Uterus (tissue), 4 donors: ENCODE data around the gene MGAT4B. TPM values are rescaled to one million over a fixed set of nuclear protein-coding genes. Genes with fewer than 3 reads are reported as not detected.

ENCODE experiments used
- DNase-seq, 2 donors: peaks; one replicate each; pipeline ENCODE4 v3.0.0-alpha.2; 2019 to 2020
- H3K27ac ChIP-seq, 2 donors: fragments of 200-600 bp; sonication (generic); 1 replicate in 1 of 2; 2 replicates in 1 of 2; pipeline ENCODE4 v1.5.1; 2016 to 2018
- H3K27me3 ChIP-seq, 2 donors: fragments of 200-600 bp; sonication (generic); one replicate each; pipeline ENCODE4 v1.5.1; 2018 to 2019; ENCODE audit warnings: control low read depth in 1 of 2
- H3K36me3 ChIP-seq, 2 donors: fragments of 200-600 bp; sonication (generic); one replicate each; pipeline ENCODE4 v1.5.1; 2019; ENCODE audit warnings: control low read depth in 1 of 2
- H3K4me1 ChIP-seq, 2 donors: fragments of 200-600 bp; sonication (generic); one replicate each; pipeline ENCODE4 v1.5.1; 2018 to 2019; ENCODE audit warnings: control low read depth in 1 of 2
- H3K4me3 ChIP-seq, 2 donors: fragments of 200-600 bp; sonication (generic); 1 replicate in 1 of 2; 2 replicates in 1 of 2; pipeline ENCODE4 v1.5.1; 2018 to 2019; ENCODE audit warnings: mild to moderate bottlenecking in 1 of 2
- H3K9me3 ChIP-seq, 2 donors: fragments of 200-600 bp; sonication (generic); one replicate each; pipeline ENCODE4 v1.5.1; 2019; ENCODE audit warnings: control low read depth in 1 of 2
- POLR2A ChIP-seq, 2 donors: fragments of 450-650 bp; IDR thresholded peaks; one replicate each; pipeline ENCODE4 v1.6.1; 2016; ENCODE audit warnings: antibody characterized with exemption in 2 of 2, mild to moderate bottlenecking in 1 of 2, moderate library complexity in 1 of 2
- intact Hi-C: fragments of 100-400 bp; cut with DNase I; formaldehyde crosslinking; loops from one replicate; pipeline ENCODE4 v1.15.1; 2023; ENCODE audit warnings: low total_unique reads
- total RNA-seq, 4 donors: library from RNA; depleted of rRNA in 3 of 4; stranded (reverse); fragments of >200 nt in 3 of 4; gene quantifications; one replicate each; pipeline versions ENCODE4 v1.1.0 to v1.2.4, GENCODE V29; 2014 to 2023
- TF ChIP-seq, protein P1 (sequence below), 4 experiments: fragments of 200-600 bp in 2 of 4; fragments of 450-650 bp in 2 of 4; sonication (generic) in 2 of 4; IDR thresholded peaks; one replicate each; pipeline ENCODE4 v1.5.1; 2016 to 2019; ENCODE audit warnings: antibody characterized with exemption in 4 of 4, mild to moderate bottlenecking in 2 of 4, moderate library complexity in 1 of 4
- donor health status: DM: yes; HTN: yes; CAD: no.

Gene MGAT4B
- total RNA-seq, 4 donors from 2014 or later = 31.8 to 87.4 (median 66.4) TPM

DNA sequence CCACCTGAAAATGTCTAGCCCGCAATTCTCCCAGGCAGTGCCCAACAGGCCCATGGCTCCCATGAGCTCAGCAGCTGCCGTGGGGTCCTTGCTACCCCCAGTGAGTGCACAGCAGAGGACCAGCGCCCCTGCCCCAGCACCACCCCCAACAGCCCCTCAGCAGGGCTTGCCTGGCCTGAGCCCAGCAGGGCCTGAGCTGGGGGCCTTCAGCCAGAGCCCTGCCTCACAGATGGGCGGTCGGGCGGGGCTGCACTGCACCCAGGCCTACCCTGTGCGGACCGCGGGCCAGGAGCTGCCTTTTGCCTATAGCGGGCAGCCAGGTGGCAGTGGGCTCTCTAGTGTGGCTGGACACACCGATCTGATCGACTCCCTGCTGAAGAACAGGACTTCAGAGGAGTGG is 32.2 kb downstream of the MGAT4B start:
- Histone ChIP-seq H3K9me3 (no peaks in the 10 kb centered on the region), H3K4me1 (no peaks in the 10 kb centered on the region), H3K27ac (no peak overlapping the region), H3K36me3 (no peaks in the 10 kb centered on the region), H3K27me3 (no peaks in the 10 kb centered on the region), H3K4me3 (no peak overlapping the region)
- intact Hi-C loops = no loop called here
- TF ChIP-seq POLR2A (IDR thresholded peaks at IDR 0.05) = no peak
- TF ChIP-seq, protein P1, sequence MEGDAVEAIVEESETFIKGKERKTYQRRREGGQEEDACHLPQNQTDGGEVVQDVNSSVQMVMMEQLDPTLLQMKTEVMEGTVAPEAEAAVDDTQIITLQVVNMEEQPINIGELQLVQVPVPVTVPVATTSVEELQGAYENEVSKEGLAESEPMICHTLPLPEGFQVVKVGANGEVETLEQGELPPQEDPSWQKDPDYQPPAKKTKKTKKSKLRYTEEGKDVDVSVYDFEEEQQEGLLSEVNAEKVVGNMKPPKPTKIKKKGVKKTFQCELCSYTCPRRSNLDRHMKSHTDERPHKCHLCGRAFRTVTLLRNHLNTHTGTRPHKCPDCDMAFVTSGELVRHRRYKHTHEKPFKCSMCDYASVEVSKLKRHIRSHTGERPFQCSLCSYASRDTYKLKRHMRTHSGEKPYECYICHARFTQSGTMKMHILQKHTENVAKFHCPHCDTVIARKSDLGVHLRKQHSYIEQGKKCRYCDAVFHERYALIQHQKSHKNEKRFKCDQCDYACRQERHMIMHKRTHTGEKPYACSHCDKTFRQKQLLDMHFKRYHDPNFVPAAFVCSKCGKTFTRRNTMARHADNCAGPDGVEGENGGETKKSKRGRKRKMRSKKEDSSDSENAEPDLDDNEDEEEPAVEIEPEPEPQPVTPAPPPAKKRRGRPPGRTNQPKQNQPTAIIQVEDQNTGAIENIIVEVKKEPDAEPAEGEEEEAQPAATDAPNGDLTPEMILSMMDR (IDR thresholded peaks at IDR 0.05) = no peak
- no peak for DNase-seq

DNA sequence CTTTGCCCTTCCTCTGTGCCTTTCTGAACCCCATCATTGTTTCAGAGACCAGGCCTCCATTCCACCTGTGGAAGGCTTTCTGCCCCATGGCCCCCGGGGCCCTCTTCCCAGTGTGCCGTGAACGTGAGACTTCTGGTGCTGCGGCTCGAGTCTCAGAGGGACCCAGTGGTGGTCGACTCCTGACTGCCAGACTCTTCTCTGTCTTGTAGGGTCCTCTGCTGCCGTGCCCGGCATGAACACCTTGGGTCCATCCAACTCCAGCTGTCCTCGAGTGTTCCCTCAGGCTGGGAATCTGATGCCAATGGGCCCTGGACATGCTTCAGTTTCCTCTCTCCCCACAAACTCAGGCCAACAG is 33.0 kb downstream of the MGAT4B start:
- no peak overlapping the region for H3K27ac ChIP-seq
- no peaks in the 10 kb centered on the region for H3K27me3 ChIP-seq
- no peaks in the 10 kb centered on the region for H3K36me3 ChIP-seq
- no peak overlapping the region for H3K4me3 ChIP-seq
- DNase-seq = no peak
- H3K4me1 ChIP-seq = no peaks in the 10 kb centered on the region
- intact Hi-C loops = no loop called here
- TF ChIP-seq POLR2A (IDR thresholded peaks at IDR 0.05) = no peak
- TF ChIP-seq, protein P1 (IDR thresholded peaks at IDR 0.05) = no peak
- H3K9me3 ChIP-seq = no peaks in the 10 kb centered on the region

DNA sequence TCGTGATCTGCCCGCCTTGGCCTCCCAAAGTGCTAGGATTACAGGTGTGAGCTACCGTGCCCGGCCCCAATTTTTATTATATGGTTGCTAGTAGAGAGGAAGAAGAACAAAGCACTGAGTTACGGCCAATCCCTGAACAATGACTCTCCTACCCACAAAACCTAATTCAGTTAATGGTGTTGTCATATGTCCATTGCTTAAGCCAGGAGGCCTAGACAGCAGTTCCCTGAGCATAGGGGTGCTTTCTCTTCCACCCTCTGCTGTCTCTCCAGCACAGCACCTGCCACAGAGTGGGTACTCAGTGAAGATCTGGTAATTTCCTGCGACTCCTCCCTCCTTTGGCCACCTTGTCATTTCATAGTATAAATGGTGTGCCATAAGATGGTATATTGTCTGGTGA is 34.3 kb downstream of the MGAT4B start:
- TF ChIP-seq, protein P1 (IDR thresholded peaks at IDR 0.05) = no peak
- no peak for TF ChIP-seq POLR2A (IDR thresholded peaks at IDR 0.05)
- Histone ChIP-seq H3K27ac (no peak overlapping the region), H3K4me3 (no peak overlapping the region), H3K4me1 (no peaks in the 10 kb centered on the region), H3K9me3 (no peaks in the 10 kb centered on the region), H3K36me3 (no peaks in the 10 kb centered on the region), H3K27me3 (no peaks in the 10 kb centered on the region)
- intact Hi-C loops = no loop called here
- DNase-seq = no peak

DNA sequence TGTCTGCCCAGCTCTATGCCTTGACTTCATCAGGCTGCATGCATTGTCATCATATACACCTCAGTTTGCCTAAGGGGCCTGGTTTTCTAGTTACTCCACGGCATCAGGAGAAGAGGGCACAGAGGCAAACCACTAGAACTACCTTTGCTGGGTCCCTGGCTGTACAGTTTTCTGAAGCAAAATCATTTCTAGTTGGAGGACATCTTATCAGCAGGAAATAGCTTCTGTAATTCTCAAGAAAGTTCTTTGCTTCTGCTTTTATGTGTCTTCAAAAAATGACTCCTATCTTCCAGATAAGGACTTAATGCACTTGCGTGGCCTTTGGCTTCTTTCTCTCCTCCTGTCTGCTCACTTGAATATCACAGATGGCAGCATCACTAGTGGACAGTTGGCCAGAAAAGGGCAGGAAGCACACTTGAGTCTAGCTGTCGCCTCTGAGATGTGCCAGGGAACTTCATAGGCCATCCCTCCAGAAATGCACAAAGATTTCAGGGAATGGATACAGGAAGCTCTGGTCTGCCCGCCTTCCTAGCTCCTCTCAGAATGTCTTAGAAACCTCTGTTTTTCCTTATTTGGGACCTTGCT is 35.3 kb downstream of the MGAT4B start:
- no peaks in the 10 kb centered on the region for H3K27me3 ChIP-seq
- no peak overlapping the region for H3K27ac ChIP-seq
- intact Hi-C loops = no loop called here
- no peak for DNase-seq
- no peaks in the 10 kb centered on the region for H3K9me3 ChIP-seq
- TF ChIP-seq, protein P1 (IDR thresholded peaks at IDR 0.05) = no peak
- no peak overlapping the region for H3K4me3 ChIP-seq
- no peaks in the 10 kb centered on the region for H3K36me3 ChIP-seq
- no peaks in the 10 kb centered on the region for H3K4me1 ChIP-seq

DNA sequence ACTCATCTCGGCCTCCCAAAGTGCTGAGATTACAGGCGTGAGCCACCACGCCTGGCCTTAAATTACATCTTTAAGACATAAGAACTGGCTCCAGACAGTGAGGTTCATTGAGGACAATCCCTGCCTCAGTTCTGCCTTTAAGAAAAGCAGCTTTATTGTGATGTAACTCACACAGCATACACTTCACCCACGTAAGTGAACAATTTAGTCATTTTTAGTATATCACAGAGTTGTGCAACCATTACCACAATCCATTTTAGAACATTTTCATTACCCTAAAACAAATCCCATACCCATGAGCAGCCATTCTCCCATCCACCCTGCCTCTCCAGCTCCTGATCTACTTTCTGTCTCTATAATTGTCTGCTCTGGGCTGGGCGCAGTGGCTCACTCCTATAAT is 36.9 kb downstream of the MGAT4B start:
- Histone ChIP-seq H3K36me3 (no peaks in the 10 kb centered on the region), H3K9me3 (no peaks in the 10 kb centered on the region), H3K4me1 (peaks cover 0 to 4% of the 10 kb centered on the region in 2 donors), H3K4me3 (no peak overlapping the region), H3K27ac (no peak overlapping the region), H3K27me3 (no peaks in the 10 kb centered on the region)
- no peak for DNase-seq
- intact Hi-C loops = no loop called here
- TF ChIP-seq, protein P1 (IDR thresholded peaks at IDR 0.05) = no peak
- TF ChIP-seq POLR2A (IDR thresholded peaks at IDR 0.05) = no peak
